A204.1 (cell line): ENCODE results near the gene SCRN2.

Experiments
- FAIRE-seq: peaks from 2 replicates; lab custom pipeline; 2012; peaks lifted over from hg19 to GRCh38; lab: Jason Lieb, UNC

SCRN2 gene

DNA sequence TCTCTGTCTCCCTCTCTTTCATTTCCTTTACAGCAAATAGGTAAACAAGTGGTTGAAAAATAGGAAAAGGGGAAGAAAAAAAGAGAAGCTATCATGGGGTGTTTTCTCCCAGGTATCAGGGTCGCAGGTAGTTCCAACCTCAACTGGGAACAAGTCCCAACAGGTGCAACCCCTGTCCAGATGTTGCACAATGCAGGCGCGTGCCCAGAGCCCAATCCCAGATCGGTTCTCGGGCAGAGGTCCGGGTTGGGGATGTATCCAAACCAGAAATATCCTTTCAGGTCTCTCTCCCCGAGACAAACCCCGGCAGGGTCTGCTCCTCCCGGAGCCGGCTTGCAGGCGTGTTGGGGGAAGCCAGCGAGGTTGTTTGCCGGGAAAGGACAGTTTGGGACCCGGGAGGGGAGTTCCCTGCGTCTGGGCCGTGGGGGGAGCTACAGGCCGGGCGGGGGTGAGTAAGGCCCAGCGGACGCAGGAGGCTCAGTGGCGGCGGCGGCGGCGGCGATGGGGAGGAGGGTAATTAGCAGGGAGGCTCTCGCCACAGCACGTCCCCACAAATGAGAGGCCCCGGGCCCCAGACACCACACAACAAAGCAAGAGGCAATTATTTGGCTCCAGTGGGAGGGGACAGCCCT, 31.1 kb upstream of the SCRN2 start:
- FAIRE-seq, result no peak

DNA sequence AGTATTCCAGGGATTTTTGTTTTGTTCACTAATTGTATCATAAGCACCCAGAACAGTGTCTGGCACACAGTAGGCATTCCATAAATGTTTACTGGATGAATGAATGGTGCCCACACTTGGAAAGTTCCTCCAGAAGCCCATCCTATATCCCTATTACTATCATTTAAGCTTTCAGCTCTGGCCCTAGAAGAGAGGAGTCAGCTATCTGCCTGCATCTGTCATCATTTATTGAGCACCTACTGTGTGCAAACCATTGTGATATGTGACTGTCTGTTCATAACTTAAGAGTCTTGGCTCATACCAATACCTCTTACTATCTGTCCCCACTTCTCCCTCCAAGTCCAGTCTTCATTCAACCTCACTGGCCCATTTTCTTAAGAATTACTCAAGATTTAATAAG, 30.0 kb upstream of the SCRN2 start:
- FAIRE-seq, result no peak

DNA sequence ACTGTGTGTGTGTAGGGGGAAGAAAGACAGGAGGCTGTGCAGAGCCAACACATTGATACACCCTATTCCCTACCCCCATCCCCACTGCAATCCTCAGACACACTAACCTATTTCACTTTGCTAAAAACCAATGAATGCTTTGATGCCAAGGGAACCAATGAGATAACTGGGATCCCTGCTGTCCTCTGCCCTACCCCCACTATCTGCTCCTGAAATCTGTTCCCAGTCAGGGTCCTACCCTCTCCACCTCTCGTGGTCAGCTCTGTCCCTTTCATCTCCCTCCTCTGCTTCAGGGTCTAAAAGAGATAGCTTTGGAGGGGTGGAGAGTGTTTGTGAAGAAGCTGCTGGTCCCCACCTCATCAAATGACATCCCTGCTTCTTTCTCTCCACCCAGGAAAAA, 29.0 kb upstream of the SCRN2 start:
- FAIRE-seq, result no peak

DNA sequence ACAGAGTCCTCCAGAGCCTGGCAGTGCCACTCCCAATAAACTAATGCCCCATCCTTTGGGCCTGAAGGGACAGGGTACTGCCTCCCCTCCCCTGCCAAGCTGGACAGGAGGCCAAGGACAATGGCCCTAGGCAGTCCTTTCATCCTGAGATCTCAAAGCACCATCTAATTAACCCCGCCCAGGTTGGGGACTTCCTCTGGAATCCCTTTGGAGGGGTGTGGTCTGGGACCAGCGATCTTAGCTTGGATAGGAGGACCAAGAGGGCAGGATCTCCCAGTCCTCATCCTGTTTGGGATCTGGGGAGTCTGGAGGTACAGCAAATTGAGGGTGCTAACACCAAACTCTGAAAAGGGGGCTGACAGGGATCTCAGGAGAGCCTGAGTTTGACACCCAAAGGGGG, 28.0 kb upstream of the SCRN2 start:
- no peak for FAIRE-seq

DNA sequence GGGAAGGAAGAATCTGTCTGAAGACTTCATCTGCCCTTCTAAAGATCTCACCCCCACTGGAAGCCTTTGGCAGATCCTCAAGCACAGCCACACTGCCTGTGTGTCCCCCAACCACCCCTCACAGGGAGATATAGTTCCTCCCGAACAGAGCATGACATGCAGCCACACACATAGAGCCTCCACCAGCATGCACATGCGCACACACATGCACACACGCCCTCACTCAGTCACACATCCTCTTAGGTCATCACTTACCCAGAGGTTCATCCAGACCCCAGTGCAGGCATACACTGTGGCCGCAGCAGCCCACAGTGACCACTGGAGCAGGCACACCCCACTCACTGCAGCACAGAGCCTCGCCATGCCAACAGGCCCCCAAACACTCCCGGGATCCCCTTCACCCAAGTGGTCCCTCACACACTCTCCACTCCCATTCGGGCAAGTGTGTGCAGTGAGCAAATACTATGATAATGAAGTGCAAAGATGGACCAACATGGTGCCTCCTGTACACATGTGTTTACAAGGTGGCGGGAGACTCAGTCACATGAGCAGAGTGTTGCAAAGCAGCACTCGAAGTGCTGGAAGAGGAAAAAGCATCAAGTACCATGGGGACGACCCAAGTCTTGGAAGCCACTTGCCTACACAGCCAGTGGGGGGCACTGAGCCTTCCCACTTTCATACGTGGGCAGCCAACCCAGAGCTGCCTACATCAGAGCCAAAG, 26.9 kb upstream of the SCRN2 start:
- no peak for FAIRE-seq

DNA sequence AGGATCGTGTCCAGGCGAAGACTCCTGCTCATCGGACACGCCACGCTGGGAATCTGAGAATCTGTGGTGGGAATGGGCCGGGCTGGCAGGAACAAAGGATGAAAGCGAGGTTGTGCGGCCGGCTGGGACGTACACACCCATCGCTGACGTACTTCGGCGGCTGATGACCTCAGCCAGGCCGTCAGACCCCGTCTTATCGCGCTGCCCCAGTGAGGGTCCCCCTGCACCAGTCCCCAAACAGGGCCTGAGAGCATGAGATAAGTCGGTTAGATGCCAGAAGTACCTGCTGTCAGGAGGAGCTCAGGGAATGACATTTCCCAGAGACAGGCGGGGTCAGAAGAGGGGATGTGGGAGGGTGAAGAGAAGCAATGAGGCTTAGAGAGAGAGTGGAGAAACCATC, 25.9 kb upstream of the SCRN2 start:
- FAIRE-seq, result no peak

DNA sequence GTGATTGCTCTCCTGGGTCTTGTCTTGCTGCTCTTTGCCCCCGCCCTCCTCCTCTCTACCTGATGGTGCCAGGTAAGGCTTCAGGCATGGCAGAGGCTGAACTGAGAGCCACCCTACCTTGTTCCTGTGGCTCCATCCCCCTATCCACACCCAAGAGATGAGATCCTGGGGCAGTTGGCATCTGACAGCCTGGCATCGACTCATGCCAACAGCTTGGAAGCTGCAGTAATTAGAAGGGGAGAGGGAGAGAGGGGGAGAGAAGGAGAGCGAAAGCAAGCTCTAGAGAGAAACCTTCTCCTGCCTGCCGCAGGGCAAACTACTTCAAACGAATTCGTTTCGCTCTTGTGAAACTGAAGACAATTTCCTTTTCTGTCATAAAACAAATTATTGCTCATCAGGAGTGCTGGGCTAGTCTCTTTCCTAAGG, 23.7 kb upstream of the SCRN2 start:
- no peak for FAIRE-seq

DNA sequence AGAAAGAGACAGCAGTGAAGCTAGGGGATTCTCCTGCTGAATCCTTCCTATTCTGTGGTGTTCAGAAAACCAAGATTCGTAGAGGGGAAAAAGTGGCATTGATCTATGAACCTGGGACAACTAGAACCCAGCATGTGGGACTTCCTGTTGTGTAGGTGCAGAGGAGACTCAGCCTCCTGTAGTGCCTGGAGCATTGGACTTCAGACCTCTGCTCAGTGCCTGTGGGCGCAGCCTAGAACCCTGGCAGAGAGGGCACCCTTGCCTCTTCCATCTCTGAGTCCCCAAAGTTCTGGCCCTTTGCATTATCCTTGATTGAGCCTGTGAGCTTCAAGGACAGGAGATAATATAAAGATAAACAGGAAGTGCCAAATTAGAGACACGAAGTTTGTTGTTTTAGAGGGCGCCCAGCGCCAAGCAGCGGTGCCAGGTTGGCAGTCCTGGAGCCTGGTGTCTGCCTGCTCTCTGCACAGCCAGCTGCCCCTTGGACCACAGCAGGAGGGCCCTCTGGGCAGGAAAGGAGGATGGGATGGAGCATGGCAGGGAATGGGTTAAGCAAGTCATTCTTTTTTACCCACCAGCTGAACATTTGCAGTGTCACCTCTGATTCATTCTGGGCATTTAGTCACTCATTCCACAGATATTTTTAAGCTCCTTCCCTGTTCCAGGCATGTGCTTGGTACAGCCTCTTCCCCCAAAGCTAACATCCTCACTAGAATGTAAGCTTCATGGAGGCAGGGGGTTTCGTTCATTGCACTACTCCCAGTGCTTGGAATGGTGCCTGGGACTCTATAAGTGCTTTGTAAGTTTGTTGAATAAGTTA, 21.8 kb upstream of the SCRN2 start:
- FAIRE-seq, result no peak

DNA sequence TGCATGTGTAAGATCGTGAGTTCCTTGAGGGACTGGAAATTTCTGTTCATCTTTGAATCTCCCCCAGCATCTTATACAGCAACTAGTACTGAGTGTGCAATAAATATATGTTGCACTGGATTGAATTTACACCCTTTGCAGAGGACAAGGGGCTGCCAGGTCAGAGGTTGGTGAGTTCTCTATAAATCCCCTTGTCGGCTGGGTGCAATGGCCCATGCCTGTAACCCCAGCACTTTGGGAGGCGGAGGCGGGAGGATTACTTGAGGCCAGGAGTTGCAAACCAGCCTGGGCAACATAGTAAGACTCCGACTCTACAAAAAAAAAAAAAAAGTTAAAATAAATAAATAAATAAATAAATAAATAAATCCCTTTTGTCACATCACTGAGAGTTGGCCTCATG, 19.3 kb upstream of the SCRN2 start:
- FAIRE-seq, result no peak

DNA sequence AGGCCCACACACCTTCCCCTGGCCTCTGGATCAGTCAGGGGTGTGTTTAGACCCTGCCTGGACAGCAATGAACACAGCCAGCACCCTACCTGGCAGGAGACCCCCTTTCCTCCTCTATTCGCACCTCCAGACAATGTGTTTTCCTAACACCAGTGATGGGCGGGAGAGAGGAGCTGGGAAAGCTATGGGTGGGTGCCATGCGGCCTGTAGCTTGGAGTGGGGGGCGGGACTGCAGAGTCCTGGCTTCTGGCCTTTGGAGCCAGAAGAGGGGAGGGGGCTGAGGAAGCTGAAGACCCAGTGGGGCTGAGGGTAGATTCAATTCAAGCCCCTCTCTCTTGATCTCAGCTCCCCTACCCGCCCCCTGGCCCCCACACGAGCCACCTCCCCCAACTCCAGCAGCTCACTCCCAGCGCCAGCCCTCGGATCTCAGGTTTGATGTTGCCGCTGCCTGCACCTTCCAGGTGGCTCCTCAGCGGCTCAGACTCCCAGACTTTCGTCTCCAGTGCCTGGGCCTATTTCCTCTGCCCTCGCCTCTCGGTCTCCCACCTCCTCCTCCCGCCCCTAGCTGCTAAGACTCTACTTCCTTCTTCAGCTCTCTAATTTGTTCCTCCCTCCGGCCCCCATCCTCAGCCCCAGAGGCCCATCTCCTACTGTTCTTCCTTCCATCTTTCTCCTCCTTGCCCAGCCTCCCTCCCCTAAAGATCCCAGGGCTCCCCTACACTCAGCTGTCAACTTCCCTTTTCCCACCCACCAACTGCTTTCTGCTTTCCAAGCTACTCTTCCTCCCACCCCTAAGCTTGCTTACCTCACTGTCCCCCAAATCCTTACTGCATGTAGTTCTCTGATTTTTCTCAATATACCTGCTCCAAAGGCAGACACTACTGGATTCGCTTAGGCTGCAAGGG, 16.7 kb upstream of the SCRN2 start:
- FAIRE-seq, result no peak

DNA sequence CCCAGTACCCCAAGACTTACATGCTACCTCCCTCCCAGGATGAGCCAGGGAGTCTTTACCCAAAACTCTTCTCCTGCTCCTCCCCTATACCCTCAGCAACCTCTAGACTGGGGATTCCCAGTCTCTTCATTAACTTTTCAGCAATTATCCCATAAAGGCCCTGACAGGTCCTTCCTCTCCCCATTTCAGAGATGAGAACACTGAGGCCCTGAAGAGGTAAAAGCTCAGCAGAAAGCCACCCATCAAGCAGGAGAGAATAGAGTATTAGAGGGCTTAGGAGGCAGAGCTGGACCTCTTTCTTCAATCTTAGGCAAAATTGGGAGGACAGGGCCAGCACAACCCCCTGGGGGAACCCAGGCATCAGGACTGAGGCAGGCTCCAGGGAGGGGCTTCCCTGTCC, 15.8 kb upstream of the SCRN2 start:
- no peak for FAIRE-seq

DNA sequence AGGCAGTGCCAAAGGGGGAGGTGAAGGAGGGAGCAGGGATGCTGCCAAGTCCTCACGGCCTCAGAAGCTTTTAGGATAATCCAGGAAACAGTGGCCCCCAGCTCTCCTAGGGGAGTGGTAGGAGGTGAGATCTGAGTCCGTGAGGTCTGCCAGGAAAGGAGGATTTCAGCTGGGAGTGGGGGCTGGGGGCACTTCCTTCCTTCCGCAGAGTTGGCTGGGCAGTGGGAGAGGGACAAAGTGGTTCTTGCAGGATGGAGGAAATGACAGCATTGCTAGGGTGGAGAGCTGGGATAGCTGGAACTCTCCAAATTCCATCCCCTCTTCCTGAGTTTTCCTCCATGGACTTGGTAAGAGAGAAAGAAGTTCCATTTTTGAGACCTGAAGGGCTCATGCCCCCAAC, 14.7 kb upstream of the SCRN2 start:
- FAIRE-seq, result no peak

DNA sequence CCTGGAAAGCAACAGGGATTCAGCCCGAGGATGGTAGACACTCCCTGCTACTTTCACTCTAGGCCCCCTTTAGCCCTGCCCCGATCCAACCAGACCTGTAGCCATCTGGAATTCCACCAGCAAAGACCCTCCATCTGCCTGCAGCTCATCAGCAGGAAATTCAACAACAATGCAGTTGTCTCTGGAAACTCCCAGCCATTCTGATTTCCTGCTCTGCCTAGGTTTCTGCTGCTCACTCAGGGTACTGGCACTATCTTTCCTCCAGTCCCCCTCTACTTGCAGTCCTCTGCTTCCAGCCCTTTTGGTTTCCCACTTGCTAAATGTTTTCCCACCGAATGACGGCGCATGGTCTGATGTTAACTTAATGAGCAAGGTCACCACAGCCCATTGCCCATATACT, 12.5 kb upstream of the SCRN2 start:
- no peak for FAIRE-seq

DNA sequence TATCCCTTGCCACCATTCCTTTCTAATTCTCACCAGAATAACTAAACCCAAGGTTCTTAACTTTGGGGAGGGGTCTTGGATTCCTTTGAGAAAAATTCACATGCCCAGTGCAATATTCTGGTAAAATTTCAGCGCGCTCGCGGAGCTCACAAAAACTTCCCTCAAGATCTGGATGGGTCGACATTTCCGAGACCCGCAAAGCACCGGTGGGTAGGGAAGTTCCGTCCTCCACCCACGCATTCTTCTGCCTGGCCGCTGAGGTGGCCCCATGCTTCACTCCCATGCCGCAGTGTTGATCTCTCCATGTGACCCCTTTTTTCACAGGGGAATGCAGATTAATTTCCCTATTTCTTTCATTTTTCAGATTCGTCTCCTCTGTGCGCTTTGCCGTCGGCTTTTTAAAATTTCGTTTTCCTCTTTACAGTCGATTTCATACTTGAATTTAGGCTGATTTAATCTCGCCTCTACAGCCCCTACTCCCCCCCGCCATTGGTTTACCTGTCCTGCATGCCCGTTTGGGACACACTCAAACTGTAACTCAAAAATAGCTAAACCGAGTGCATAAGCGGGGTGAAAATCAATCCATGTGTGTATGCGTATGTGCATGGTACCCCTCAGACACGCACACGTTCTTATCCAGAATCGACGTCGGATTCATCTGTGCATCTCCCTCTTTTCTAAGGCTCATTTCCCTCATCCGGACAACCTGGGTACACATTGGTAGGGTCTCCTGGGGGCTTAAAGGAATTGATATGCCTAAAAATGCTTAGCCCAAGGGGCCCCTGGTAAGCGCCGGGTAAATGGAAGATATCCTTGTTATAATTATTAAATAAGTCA, 11.3 kb upstream of the SCRN2 start:
- FAIRE-seq, result no peak

DNA sequence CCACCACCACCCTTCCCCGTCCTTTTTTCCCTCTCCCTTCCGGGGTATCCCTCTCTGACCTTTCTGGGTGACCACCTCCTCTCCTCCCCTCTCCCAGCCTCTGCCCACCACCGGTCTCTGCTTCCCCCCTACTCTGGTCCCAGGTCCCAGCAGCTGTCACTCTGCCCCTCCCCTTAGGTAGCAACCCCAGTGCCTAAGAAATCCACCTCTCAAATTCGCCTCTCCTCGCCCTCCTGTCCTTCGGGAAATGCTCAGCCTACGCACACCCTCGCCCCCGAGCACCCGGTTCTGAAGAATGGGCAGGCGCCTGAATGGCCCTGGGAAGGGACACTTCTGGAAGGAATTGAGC, 10.7 kb upstream of the SCRN2 start:
- FAIRE-seq, result no peak

DNA sequence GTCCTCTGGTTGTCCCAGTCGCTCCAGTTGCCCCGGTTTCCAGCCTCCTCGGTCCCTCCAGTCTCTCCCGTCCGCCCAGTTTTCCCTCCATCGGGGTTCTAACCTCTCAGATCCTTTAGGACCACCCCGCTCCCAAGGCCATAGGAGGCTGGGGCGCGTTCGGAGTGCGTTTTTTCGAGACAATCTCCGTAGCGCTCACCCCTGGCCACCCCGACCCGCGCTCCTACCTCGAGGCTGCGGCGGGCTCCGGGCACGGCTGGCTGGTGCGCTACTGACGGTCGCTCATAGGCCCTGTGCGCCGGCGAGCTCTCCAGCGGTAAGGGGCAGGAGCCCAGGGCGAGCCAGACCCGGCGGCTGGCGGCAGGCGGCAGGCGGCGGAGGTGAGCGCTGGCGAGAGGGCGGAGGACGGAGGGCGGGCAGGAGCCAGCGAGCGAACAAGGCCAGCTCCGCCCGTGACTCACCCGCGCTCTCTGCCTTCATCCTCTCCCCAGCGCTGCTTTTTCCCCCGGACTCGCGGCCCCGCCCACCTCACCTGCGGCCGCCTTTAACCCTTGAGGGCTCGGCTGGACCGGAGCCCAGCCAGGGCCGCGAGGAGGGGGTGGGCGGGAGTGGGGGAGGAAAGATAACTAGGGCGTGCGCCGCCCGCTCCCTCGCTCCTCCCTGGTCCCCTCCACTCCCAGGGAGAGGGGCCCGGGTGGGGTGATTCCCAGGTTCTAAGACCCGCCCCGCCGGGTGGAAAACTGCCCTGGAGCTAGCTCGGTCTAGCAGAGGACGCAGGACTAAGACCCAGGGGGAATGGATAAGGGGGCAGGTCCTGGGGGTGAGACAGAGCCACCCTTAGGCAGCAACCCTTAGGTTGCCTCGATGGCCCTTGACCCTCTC, 9.9 kb upstream of the SCRN2 start, which contains the start of gene SP6:
SP6 (minus strand) TSS at position 472 of the 882 bp plus-strand sequence. CDS start 2,734 bp downstream, outside the sequence.
- FAIRE-seq, result no peak

DNA sequence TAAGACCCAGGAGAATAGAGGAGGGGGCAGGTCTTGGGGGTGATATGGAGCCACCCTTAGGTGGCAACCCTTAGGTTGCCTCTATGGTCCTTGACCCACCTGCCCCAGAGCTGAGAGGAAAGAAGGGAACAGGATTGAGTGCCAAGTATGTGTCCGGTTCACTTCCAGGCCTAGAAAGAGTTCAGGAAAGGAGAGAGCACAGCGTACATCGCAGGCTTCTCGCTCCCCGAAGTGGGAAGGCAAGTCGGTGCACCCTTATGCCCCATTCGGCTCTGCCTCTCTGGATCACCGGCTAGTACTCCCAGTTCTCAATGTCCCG, 9.3 kb upstream of the SCRN2 start:
- FAIRE-seq, result no peak

DNA sequence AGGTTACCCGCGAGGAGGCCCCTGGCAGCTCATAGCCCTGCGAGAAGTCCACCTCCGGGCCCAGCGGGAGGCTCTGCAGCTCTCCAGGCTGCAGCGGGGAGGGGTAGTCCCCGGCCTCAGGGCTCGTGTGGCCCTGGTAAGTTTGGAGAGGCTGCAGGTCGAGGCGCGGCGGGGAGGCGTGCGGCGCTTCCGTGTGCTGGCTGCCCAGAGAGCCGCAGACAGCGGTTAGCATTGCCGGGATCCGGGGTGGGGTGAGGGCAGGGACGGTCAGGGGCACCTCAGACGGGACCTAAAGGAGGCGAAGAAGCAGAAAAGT, 7.1 kb upstream of the SCRN2 start:
- no peak for FAIRE-seq

DNA sequence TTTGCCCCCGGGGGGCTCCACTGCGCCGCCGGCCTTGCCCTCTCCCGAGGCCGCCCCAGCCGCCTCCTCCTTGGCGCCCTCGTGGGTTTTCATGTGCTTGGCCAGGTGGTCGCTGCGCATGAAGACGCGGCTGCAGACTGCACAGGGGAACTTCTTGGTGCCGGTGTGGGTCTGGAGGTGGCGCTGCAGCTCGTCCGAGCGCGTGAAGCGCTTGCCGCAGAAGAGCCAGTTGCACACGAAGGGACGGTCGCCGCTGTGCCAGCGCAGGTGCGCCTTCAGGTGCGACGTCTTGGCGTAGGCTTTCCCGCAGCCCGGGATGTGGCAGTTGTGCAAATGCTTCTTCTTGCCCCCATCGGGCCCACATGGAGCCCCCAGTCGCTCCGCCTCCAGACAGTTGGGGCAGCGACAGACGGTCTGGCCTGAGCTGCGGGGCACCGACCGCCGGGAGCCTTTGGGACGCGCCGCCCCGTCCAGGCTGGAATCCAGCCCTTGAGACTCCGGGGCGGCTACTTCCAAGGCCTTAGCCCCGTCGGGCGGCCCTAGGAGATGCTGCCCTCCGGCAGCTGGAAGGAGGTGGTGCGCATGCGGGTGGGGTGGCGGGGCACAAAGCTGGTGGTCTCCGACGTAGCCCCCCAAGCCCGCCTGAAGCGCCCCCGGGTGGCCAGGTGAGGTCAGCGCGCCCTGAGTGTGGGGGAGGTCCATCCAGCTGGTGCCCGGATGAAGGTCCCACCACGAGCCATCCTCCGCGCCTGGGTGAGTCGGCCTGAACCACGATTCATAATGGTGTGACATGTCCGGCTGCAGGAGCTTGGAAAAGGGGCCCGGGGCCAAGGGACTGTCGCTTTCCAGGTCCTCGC, 6.5 kb upstream of the SCRN2 start:
- FAIRE-seq, result no peak
